Adrenal gland (tissue), 12 donors: ENCODE results near the gene ADCK1. TPM values are rescaled to one million over a fixed set of nuclear protein-coding genes. Genes with fewer than 3 reads are reported as not detected.

ENCODE experiments used
- DNase-seq, 7 donors: peaks; one replicate each; pipeline ENCODE4 v3.0.0-alpha.2; 2019 to 2020
- H3K27ac ChIP-seq, 5 donors: fragments of 200-600 bp; sonication (generic) in 4 of 5; 1 replicate in 3 of 5; 2 replicates in 2 of 5; pipeline versions ENCODE4 v1.5.1 to v1.8.0; 2016 to 2020; ENCODE audit warnings: mild to moderate bottlenecking in 1 of 5
- H3K27me3 ChIP-seq: fragments of 200-600 bp; 2 replicates; pipeline ENCODE4 v1.8.0; 2021
- H3K36me3 ChIP-seq, 2 donors: fragments of 200-600 bp; replicated peaks in 1 of 2; 1 replicate in 1 of 2; 2 replicates in 1 of 2; pipeline versions ENCODE4 v1.5.1 to v1.8.0; 2018 to 2022
- H3K4me1 ChIP-seq, 2 donors: fragments of 200-600 bp; replicated peaks in 1 of 2; 1 replicate in 1 of 2; 2 replicates in 1 of 2; pipeline versions ENCODE4 v1.5.1 to v1.8.0; 2018 to 2021
- H3K4me3 ChIP-seq, 4 donors: fragments of 200-600 bp; sonication (generic) in 3 of 4; one replicate each; pipeline ENCODE4 v1.5.1; 2016 to 2018
- H3K9me3 ChIP-seq, 3 donors: fragments of 200-600 bp; sonication (generic) in 1 of 3; replicated peaks in 1 of 3; 1 replicate in 2 of 3; 2 replicates in 1 of 3; pipeline versions ENCODE4 v1.5.1 to v1.8.0; 2016 to 2021
- POLR2A ChIP-seq, 2 donors: fragments of 450-650 bp; IDR thresholded peaks; one replicate each; pipeline ENCODE4 v1.6.1; 2017; ENCODE audit warnings: antibody characterized with exemption in 2 of 2, mild to moderate bottlenecking in 2 of 2, moderate library complexity in 1 of 2
- WGBS, 4 donors: extraction: QIAGEN DNeasy Blood & Tissue Kit in 2 of 4; methylation state at CpG; one replicate each; pipeline versions ENCODE4 v1.1.5 to v1.1.7; 2013 to 2017; 5-methylcytosine and 5-hydroxymethylcytosine counted together
- intact Hi-C, 2 donors: fragments of 100-400 bp; cut with DNase I; formaldehyde crosslinking; loops; one replicate each; pipeline versions ENCODE4 v1.14.1 to v1.15.0; 2022 to 2023
- polyA plus RNA-seq, 3 donors: library from polyadenylated mRNA; stranded (reverse); fragments of 200-250 nt in 2 of 3; fragments of 350-450 nt in 1 of 3; fragmentation: Illumina TruSeq in 1 of 3; extraction: RNeasy Lipid Tissue Mini Kit (QIAGEN cat#74804) in 1 of 3; gene quantifications; one replicate each; pipeline ENCODE4 v1.2.3, GENCODE V29; 2013 to 2014
- total RNA-seq, 9 donors: library from RNA; depleted of rRNA in 4 of 9; stranded (reverse); fragments of >200 nt in 4 of 9; fragments of 120-200 nt in 1 of 9; fragmentation: NEBNext Ultra II Directional in 1 of 9; extraction: Animal tissue kit (Norgen Biotek cat#: 25700) in 1 of 9; gene quantifications; one replicate each; pipeline versions ENCODE4 v1.1.0 to v1.2.4, GENCODE V29; 2013 to 2023
- TF ChIP-seq, protein P1 (sequence below), 6 experiments: fragments of 450-650 bp in 4 of 6; fragments of 200-600 bp in 2 of 6; sonication (generic) in 1 of 6; IDR thresholded peaks; 1 replicate in 5 of 6; 2 replicates in 1 of 6; pipeline versions ENCODE4 v1.5.1 to v1.8.0; 2016 to 2021; ENCODE audit warnings: antibody characterized with exemption in 6 of 6, mild to moderate bottlenecking in 2 of 6, moderate library complexity in 1 of 6
- donor health status: healthy with polysubstance abuse.
- donor health status: Bipolar disorder and iron deficiency.
- donor health status: DM: yes; HTN: yes; CAD: no.
- donor health status: DM: no; HTN: no; CAD: no.
- donor health status: DM: no; HTN: no; CAD: no.
- donor health status: DM: yes; HTN: yes; CAD: no.

The ADCK1 gene
- total and polyA plus RNA-seq, 12 donors = 5.2 to 18.1 (median 9.9) TPM

DNA sequence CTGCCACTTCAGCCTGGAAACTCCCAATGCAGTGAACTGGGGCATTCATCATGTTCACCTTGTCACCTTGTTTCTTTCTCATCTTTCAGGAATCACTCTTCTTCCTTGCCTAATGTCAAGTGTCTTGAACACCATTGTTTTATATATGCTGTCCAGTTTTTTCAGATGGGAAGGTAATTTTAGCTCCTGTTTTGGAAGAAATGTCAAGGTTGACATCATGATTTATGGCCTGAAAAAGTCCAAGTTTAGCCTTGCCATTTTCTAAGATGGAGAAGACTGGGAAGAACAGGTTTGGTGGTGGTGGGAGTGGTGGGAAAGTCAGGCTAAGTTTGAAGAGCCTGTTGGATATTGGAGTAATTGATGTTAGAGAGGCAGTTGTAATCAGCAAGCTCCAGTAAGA lies 54.0 kb downstream of the ADCK1 start:
- Histone ChIP-seq H3K4me3 (no peak overlapping the region), H3K9me3 (no peaks in the 10 kb centered on the region), H3K27ac (no peak overlapping the region), H3K27me3 (no peaks in the 10 kb centered on the region), H3K36me3 (no peaks in the 10 kb centered on the region), H3K4me1 (no peaks in the 10 kb centered on the region)
- DNase-seq = no peak
- TF ChIP-seq, protein P1, sequence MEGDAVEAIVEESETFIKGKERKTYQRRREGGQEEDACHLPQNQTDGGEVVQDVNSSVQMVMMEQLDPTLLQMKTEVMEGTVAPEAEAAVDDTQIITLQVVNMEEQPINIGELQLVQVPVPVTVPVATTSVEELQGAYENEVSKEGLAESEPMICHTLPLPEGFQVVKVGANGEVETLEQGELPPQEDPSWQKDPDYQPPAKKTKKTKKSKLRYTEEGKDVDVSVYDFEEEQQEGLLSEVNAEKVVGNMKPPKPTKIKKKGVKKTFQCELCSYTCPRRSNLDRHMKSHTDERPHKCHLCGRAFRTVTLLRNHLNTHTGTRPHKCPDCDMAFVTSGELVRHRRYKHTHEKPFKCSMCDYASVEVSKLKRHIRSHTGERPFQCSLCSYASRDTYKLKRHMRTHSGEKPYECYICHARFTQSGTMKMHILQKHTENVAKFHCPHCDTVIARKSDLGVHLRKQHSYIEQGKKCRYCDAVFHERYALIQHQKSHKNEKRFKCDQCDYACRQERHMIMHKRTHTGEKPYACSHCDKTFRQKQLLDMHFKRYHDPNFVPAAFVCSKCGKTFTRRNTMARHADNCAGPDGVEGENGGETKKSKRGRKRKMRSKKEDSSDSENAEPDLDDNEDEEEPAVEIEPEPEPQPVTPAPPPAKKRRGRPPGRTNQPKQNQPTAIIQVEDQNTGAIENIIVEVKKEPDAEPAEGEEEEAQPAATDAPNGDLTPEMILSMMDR (IDR thresholded peaks at IDR 0.05) = no peak
- no peak for TF ChIP-seq POLR2A (IDR thresholded peaks at IDR 0.05)
- intact Hi-C loops = no loop called here

DNA sequence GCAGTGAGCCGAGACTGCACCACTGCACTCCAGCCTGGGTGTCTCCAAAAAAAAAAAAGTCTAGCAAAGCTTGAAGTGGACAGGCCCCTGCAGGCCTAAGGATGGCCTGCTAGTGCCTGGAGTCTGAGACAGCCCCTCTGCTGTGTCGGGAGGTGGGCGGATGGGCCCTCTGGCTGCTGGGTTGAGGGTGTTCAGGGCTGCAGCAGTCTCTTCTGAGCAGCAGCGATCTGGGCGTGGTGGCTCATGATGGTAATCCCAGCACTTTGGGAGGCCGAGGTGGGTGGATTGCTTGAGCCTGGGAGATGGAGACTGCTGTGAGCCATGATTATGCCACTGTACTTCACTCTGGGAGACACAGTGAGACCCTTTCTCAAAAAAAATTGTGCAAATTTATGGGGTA lies 57.0 kb downstream of the ADCK1 start:
- 87 to 98% (median 93%) methylated on average over 4 to 6 of the region's 6 CpGs for WGBS, 4 donors
- TF ChIP-seq, protein P1 (IDR thresholded peaks at IDR 0.05) = no peak
- no peak for TF ChIP-seq POLR2A (IDR thresholded peaks at IDR 0.05)

DNA sequence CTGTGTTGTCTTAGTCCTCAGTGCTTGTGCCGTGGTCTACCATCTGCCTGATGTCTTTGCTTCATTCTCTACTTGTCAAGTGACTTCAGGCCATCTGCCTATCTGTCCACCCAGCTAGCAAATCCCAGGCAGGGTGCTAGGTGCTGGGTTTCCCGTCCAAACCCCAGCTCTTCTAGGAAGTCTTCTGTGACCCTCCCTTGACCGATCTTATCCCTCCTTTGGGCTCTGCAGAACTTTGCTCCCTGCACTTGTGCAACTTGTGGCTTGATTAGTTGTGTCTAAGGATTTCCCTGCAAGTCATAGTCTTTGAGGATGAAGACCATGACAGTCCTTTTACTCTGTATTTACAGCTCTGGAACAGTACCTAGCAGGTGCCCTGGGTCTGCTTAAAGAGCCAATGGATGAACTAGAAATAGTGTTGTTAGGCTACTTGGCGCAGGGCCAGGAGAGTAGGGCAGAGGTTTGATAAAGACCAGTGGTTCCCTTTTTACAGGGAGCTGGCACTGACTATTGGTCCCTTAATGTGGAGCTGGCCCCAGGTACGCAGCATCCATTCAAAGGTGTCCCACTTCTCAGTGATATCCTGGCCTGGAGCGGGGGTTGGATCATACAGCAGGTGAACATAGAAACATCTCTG lies 60.1 kb downstream of the ADCK1 start:
- peak in 1 of 7 donors; percentile 23 for DNase-seq
- intact Hi-C loops = loop anchor here in 1 of 2 donors (10.0 kb wide), 1 partner anchor 705 kb away; no protein-coding TSS in a partner anchor
- Histone ChIP-seq H3K36me3 (no peaks in the 10 kb centered on the region), H3K4me3 (no peak overlapping the region), H3K9me3 (no peaks in the 10 kb centered on the region), H3K27me3 (no peaks in the 10 kb centered on the region), H3K27ac (no peak overlapping the region), H3K4me1 (no peaks in the 10 kb centered on the region)
- TF ChIP-seq, protein P1 (IDR thresholded peaks at IDR 0.05) = no peak
- TF ChIP-seq POLR2A (IDR thresholded peaks at IDR 0.05) = no peak
- 88 to 93% (median 89%) methylated on average over 6 of the region's 6 CpGs for WGBS, 4 donors

More for the DNA sequence above, 57.0 kb downstream of the ADCK1 start:
- no peak for DNase-seq
- H3K36me3 ChIP-seq = no peaks in the 10 kb centered on the region
- no peaks in the 10 kb centered on the region for H3K9me3 ChIP-seq
- H3K27me3 ChIP-seq = no peaks in the 10 kb centered on the region
- H3K4me3 ChIP-seq = no peak overlapping the region
- H3K4me1 ChIP-seq = no peaks in the 10 kb centered on the region
- no peak overlapping the region for H3K27ac ChIP-seq
- intact Hi-C loops = no loop called here

DNA sequence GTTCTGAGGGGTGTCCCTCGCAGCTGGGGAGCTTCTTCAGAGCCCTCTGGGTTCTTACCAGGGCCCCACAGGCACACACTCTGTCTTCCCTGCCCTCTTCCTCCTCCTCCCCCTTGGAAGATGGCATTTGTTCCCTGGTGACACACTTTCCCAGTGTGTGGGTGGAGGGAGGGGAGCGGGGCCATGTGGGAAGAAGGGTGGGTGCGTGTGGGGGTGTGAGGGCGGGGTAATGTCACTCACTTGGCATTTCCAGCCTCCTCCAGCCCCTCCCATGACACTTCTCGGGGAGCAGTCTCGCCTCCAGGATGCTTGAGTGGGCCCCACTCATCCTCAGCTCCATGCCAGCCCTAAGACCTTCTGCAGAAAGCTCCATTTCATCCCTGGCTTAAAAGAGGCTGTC lies 61.3 kb downstream of the ADCK1 start:
- WGBS, 4 donors = 64 to 92% (median 87%) methylated on average over 5 to 6 of the region's 6 CpGs
- no peak for DNase-seq
- Histone ChIP-seq H3K4me3 (no peak overlapping the region), H3K4me1 (no peaks in the 10 kb centered on the region), H3K27ac (no peak overlapping the region), H3K9me3 (no peaks in the 10 kb centered on the region), H3K36me3 (no peaks in the 10 kb centered on the region), H3K27me3 (no peaks in the 10 kb centered on the region)
- intact Hi-C loops = loop anchor here in 1 of 2 donors (10.0 kb wide), 1 partner anchor 704 kb away; no protein-coding TSS in a partner anchor
- TF ChIP-seq POLR2A (IDR thresholded peaks at IDR 0.05) = no peak
- TF ChIP-seq, protein P1 (IDR thresholded peaks at IDR 0.05) = no peak
